KOPT-K1 (cell line): Measurements from ENCODE around the gene PC.
"Not testable (repeated sequence)": the region's sequence is repeated elsewhere in the genome, so short reads cannot be mapped to it uniquely, and the experiment has no call there.

ENCODE experiments used
- H3K27ac ChIP-seq: fragments of 200-600 bp; sonication (generic); 2 replicates; pipeline ENCODE4 v1.5.1; 2016; ENCODE audit warnings: antibody characterized with exemption, mild to moderate bottlenecking, low read depth, low read length; ENCODE audit not compliant: poor library complexity, severe bottlenecking
- H3K36me3 ChIP-seq: fragments of 200-600 bp; sonication (generic); 2 replicates; pipeline ENCODE4 v1.5.1; 2017; ENCODE audit warnings: antibody characterized with exemption, mild to moderate bottlenecking, low read length, moderate library complexity; ENCODE audit not compliant: insufficient read depth
- H3K9me3 ChIP-seq: fragments of 200-600 bp; sonication (generic); 2 replicates; pipeline ENCODE4 v1.5.1; 2017; ENCODE audit warnings: antibody characterized with exemption, low read length, mild to moderate bottlenecking; ENCODE audit not compliant: insufficient read depth, poor library complexity, severe bottlenecking

PC gene

GRCh38 chr11:66810576-66811185, 147.5 kb downstream of the PC start:
- Histone ChIP-seq H3K9me3 (no peaks in the 10 kb centered on the region), H3K27ac (no peak overlapping the region), H3K36me3 (0 out of 2 replicates have a peak, but pooled peaks cover 3% of the 10 kb centered on the region)

- no peaks in the 10 kb centered on the region for H3K9me3 ChIP-seq
- no peak overlapping the region for H3K27ac ChIP-seq
- 0 out of 2 replicates have a peak, but pooled peaks cover 3% of the 10 kb centered on the region for H3K36me3 ChIP-seq
Observed at GRCh38 chr11:66809592-66809991, 148.6 kb downstream of the PC start.

GRCh38 chr11:66800720-66801428, 157.3 kb downstream of the PC start:
- no peak overlapping the region for H3K27ac ChIP-seq
- H3K9me3 ChIP-seq, result no peaks in the 10 kb centered on the region
- H3K36me3 ChIP-seq, result 0 out of 2 replicates have a peak, but pooled peaks cover 13% of the 10 kb centered on the region

- H3K27ac ChIP-seq, H3K9me3 ChIP-seq: not testable (repeated sequence)
- H3K36me3 ChIP-seq, result 0 out of 2 replicates have a peak, but pooled peaks cover 12% of the 10 kb centered on the region
Observed at GRCh38 chr11:66799815-66800214, 158.4 kb downstream of the PC start.
